DMS153 (cell line): ENCODE data around the gene PRG2.

Experiments
- DNase-seq: peaks from one replicate; lab custom pipeline; 2025; lab: John Stamatoyannopoulos, UW

The PRG2 gene

GRCh38 chr11:57396744-57397143 lies 6.3 kb upstream of the PRG2 start:
- DNase-seq = no peak

GRCh38 chr11:57395905-57396623 lies 5.6 kb upstream of the PRG2 start:
- DNase-seq = no peak

GRCh38 chr11:57394203-57394965 lies 3.9 kb upstream of the PRG2 start:
- DNase-seq = no peak

- DNase-seq = no peak
Observed at GRCh38 chr11:57392763-57393105, 2.3 kb upstream of the PRG2 start.

GRCh38 chr11:57392066-57392762 lies 1.8 kb upstream of the PRG2 start:
- DNase-seq = no peak

- DNase-seq = no peak
Observed at GRCh38 chr11:57391539-57391938, 1.1 kb upstream of the PRG2 start.

GRCh38 chr11:57391111-57391510 lies 661 bp upstream of the PRG2 start:
- no peak for DNase-seq

GRCh38 chr11:57387289-57388030 lies 3.0 kb downstream of the PRG2 start:
- no peak for DNase-seq

- no peak for DNase-seq
Observed at GRCh38 chr11:57386178-57386940, 4.1 kb downstream of the PRG2 start.

- DNase-seq = no peak
Observed at GRCh38 chr11:57380975-57381374, 9.5 kb downstream of the PRG2 start, which contains the start of gene PRG3. TSS of gene PRG3 (minus strand) at chr11:57381150. CDS start at chr11:57380708, 442 bp downstream.

GRCh38 chr11:57379732-57380131 lies 10.7 kb downstream of the PRG2 start:
- DNase-seq = no peak

- DNase-seq = no peak
Observed at GRCh38 chr11:57378186-57378585, 12.3 kb downstream of the PRG2 start.

- DNase-seq = no peak
Observed at GRCh38 chr11:57377107-57377506, 13.3 kb downstream of the PRG2 start.

- no peak for DNase-seq
Observed at GRCh38 chr11:57376095-57377090, 14.1 kb downstream of the PRG2 start.

- DNase-seq = no peak
Observed at GRCh38 chr11:57375490-57375889, 15.0 kb downstream of the PRG2 start.

GRCh38 chr11:57374966-57375365 lies 15.5 kb downstream of the PRG2 start:
- no peak for DNase-seq

- DNase-seq = no peak
Observed at GRCh38 chr11:57373146-57373545, 17.3 kb downstream of the PRG2 start.

GRCh38 chr11:57370941-57371340 lies 19.5 kb downstream of the PRG2 start:
- DNase-seq = no peak

GRCh38 chr11:57370251-57370650 lies 20.2 kb downstream of the PRG2 start:
- no peak for DNase-seq

- no peak for DNase-seq
Observed at GRCh38 chr11:57368845-57369232, 21.6 kb downstream of the PRG2 start.
